Neural cell (in vitro differentiated cells): ENCODE data around the gene CCNH. TPM values are rescaled to one million over a fixed set of nuclear protein-coding genes. Genes with fewer than 3 reads are reported as not detected.

Source experiments
- H2AFZ ChIP-seq: fragments of 200-600, 300-800 bp; sonication (generic), shearing (Covaris generic); 2 replicates; pipeline ENCODE4 v1.6.0; 2014; ENCODE audit warnings: low read depth, mild to moderate bottlenecking, antibody characterized with exemption, low read length, moderate library complexity
- H3F3A ChIP-seq: fragments of 200-600 bp; shearing (Covaris generic); 2 replicates; pipeline ENCODE4 v1.6.1; 2016; ENCODE audit warnings: mild to moderate bottlenecking, moderate library complexity, mixed read lengths, antibody characterized with exemption, low read length; ENCODE audit not compliant: insufficient read depth, poor library complexity, severe bottlenecking
- H3K27ac ChIP-seq: fragments of 200-600, 300-800 bp; sonication (generic), shearing (Covaris generic); 2 replicates; pipeline ENCODE4 v1.5.1; 2014; ENCODE audit warnings: mild to moderate bottlenecking, low read length, moderate library complexity
- H3K27me3 ChIP-seq: fragments of 300-800, 200-600 bp; sonication (generic), shearing (Covaris generic); 2 replicates; pipeline ENCODE4 v1.6.0; 2014; ENCODE audit warnings: mild to moderate bottlenecking, low read depth, low read length, moderate library complexity; ENCODE audit not compliant: insufficient read depth
- H3K36me3 ChIP-seq: fragments of 300-800, 200-600 bp; sonication (generic), shearing (Covaris generic); 2 replicates; pipeline ENCODE4 v1.5.1; 2014; ENCODE audit warnings: mild to moderate bottlenecking, antibody characterized with exemption, low read length, moderate library complexity; ENCODE audit not compliant: insufficient read depth
- H3K4me2 ChIP-seq: fragments of 300-800, 200-600 bp; sonication (generic), shearing (Covaris generic); 2 replicates; pipeline ENCODE4 v1.6.0; 2014; ENCODE audit warnings: mild to moderate bottlenecking, low read length
- H3K4me3 ChIP-seq: fragments of 300-800, 200-600 bp; sonication (generic), shearing (Covaris generic); 2 replicates; pipeline ENCODE4 v1.5.1; 2014; ENCODE audit warnings: mild to moderate bottlenecking, low read length, moderate library complexity
- H3K79me2 ChIP-seq: fragments of 200-600 bp; shearing (Covaris generic); replicated peaks from 2 replicates; pipeline ENCODE4 v1.6.0; 2014; ENCODE audit warnings: mild to moderate bottlenecking, low read length, moderate library complexity; ENCODE audit not compliant: insufficient read depth
- H3K9ac ChIP-seq: fragments of 300-800, 200-600 bp; sonication (generic), shearing (Covaris generic); 2 replicates; pipeline ENCODE4 v1.6.1; 2016; ENCODE audit warnings: mild to moderate bottlenecking, low read length, mixed read lengths
- H3K9me2 ChIP-seq: fragments of 200-600 bp; shearing (Covaris generic); 2 replicates; pipeline ENCODE4 v1.6.1; 2016; ENCODE audit warnings: mild to moderate bottlenecking, low read length, mixed read lengths; ENCODE audit not compliant: insufficient read depth
- H3K9me3 ChIP-seq: fragments of 200-600, 300-800 bp; sonication (generic), shearing (Covaris generic); 2 replicates; pipeline ENCODE4 v1.6.1; 2016; ENCODE audit warnings: mild to moderate bottlenecking, mixed run types, low read length, moderate library complexity, mixed read lengths
- H4K20me1 ChIP-seq: fragments of 200-600 bp; shearing (Covaris generic); 2 replicates; pipeline ENCODE4 v1.6.1; 2016; ENCODE audit warnings: mild to moderate bottlenecking, mixed run types; ENCODE audit not compliant: insufficient read depth
- CTCF ChIP-seq: fragments of 450-650 bp; IDR thresholded peaks from 2 replicates; pipeline ENCODE4 v1.5.1; 2014; ENCODE audit warnings: antibody characterized with exemption, mild to moderate bottlenecking, moderate library complexity; ENCODE audit not compliant: poor library complexity, severe bottlenecking
- EP300 ChIP-seq: fragments of 450-650 bp; conservative IDR thresholded peaks from 2 replicates; pipeline ENCODE4 v1.6.1; 2014; ENCODE audit warnings: antibody characterized with exemption, mild to moderate bottlenecking, moderate library complexity; ENCODE audit not compliant: poor library complexity, severe bottlenecking
- EZH2 ChIP-seq: fragments of 200-600, 300-800 bp; shearing (Covaris generic), sonication (generic); IDR thresholded peaks from 2 replicates; pipeline ENCODE4 v1.6.1; 2014; ENCODE audit warnings: antibody characterized with exemption, low read length, borderline replicate concordance, mild to moderate bottlenecking; ENCODE audit not compliant: insufficient read depth, poor library complexity, severe bottlenecking
- MXI1 ChIP-seq: fragments of 450-650 bp; conservative IDR thresholded peaks from 2 replicates; pipeline ENCODE4 v1.6.1; 2014; ENCODE audit warnings: antibody characterized with exemption, mild to moderate bottlenecking; ENCODE audit not compliant: poor library complexity, severe bottlenecking
- POLR2AphosphoS5 ChIP-seq: IDR thresholded peaks from 2 replicates; pipeline ENCODE4 v1.6.1; 2012
- RAD21 ChIP-seq: fragments of 450-650 bp; conservative IDR thresholded peaks from 2 replicates; pipeline ENCODE4 v1.6.1; 2014; ENCODE audit warnings: antibody characterized with exemption, mild to moderate bottlenecking, moderate library complexity
- REST ChIP-seq: IDR thresholded peaks from 2 replicates; pipeline ENCODE4 v1.6.1; 2012; ENCODE audit warnings: borderline replicate concordance
- SMC3 ChIP-seq: fragments of 450-650 bp; conservative IDR thresholded peaks from 2 replicates; pipeline ENCODE4 v1.6.1; 2014; ENCODE audit warnings: antibody characterized with exemption, mild to moderate bottlenecking, moderate library complexity; ENCODE audit not compliant: poor library complexity
- TAF1 ChIP-seq: IDR thresholded peaks from 2 replicates; pipeline ENCODE4 v1.6.1; 2012; ENCODE audit warnings: low read depth
- polyA plus RNA-seq: library from polyadenylated mRNA; depleted of rRNA; stranded (reverse); fragments of >200 nt; gene quantifications from 2 replicates; pipeline ENCODE4 v1.2.3, GENCODE V29; 2014

The CCNH gene
- polyA plus RNA-seq, 1 donor from 2014 or later: 127 TPM

GRCh38 chr5:87453801-87454200 lies 41.1 kb upstream of the CCNH start:
- H3K9me3 ChIP-seq: no peaks in the 10 kb centered on the region
- H3K36me3 ChIP-seq: no peaks in the 10 kb centered on the region
- H3K9ac ChIP-seq: no peak overlapping the region
- no peaks in the 10 kb centered on the region for H4K20me1 ChIP-seq
- no peak for TF ChIP-seq SMC3
- TF ChIP-seq POLR2AphosphoS5: no peak
- no peak for TF ChIP-seq RAD21
- no peak overlapping the region for H3K27ac ChIP-seq
- H3K9me2 ChIP-seq: no peaks in the 10 kb centered on the region
- H3F3A ChIP-seq: no peaks in the 10 kb centered on the region
- no peak overlapping the region for H2AFZ ChIP-seq
- H3K4me3 ChIP-seq: no peak overlapping the region
- H3K79me2 ChIP-seq: no peaks in the 10 kb centered on the region
- H3K4me2 ChIP-seq: no peak overlapping the region
- H3K27me3 ChIP-seq: no peaks in the 10 kb centered on the region

- Histone ChIP-seq H3K27ac (no peak overlapping the region), H3K9me2 (no peaks in the 10 kb centered on the region)
- no peak for TF ChIP-seq EP300
- no peak for TF ChIP-seq SMC3
- TF ChIP-seq MXI1: no peak
- TF ChIP-seq EZH2: no peak
- TF ChIP-seq POLR2AphosphoS5: no peak
- no peak for TF ChIP-seq REST
- no peak for TF ChIP-seq CTCF
- no peak for TF ChIP-seq RAD21
These were observed 40.1 kb upstream of the CCNH start for GRCh38 chr5:87452837-87453236.

GRCh38 chr5:87442419-87442818 lies 29.7 kb upstream of the CCNH start:
- no peaks in the 10 kb centered on the region for H3F3A ChIP-seq
- TF ChIP-seq RAD21 (no peak), EP300 (no peak), CTCF (no peak), POLR2AphosphoS5 (no peak), EZH2 (no peak), TAF1 (no peak), MXI1 (no peak), SMC3 (no peak), REST (no peak)

More at GRCh38 chr5:87452837-87453236, 40.1 kb upstream of the CCNH start:
- no peaks in the 10 kb centered on the region for H4K20me1 ChIP-seq
- no peak overlapping the region for H3K4me3 ChIP-seq
- H3K4me2 ChIP-seq: no peak overlapping the region
- no peaks in the 10 kb centered on the region for H3K9me3 ChIP-seq
- H3K79me2 ChIP-seq: no peaks in the 10 kb centered on the region
- no peaks in the 10 kb centered on the region for H3F3A ChIP-seq
- no peaks in the 10 kb centered on the region for H3K27me3 ChIP-seq
- H2AFZ ChIP-seq: no peak overlapping the region
- H3K9ac ChIP-seq: no peak overlapping the region
- no peaks in the 10 kb centered on the region for H3K36me3 ChIP-seq

More at GRCh38 chr5:87442419-87442818, 29.7 kb upstream of the CCNH start:
- H3K4me3 ChIP-seq: no peak overlapping the region
- no peak overlapping the region for H3K9ac ChIP-seq
- no peak overlapping the region for H3K27ac ChIP-seq
- no peaks in the 10 kb centered on the region for H3K9me2 ChIP-seq
- no peaks in the 10 kb centered on the region for H3K9me3 ChIP-seq
- H3K4me2 ChIP-seq: no peak overlapping the region
- no peaks in the 10 kb centered on the region for H3K27me3 ChIP-seq
- no peaks in the 10 kb centered on the region for H3K36me3 ChIP-seq
- H4K20me1 ChIP-seq: no peaks in the 10 kb centered on the region
- H2AFZ ChIP-seq: no peak overlapping the region
- no peaks in the 10 kb centered on the region for H3K79me2 ChIP-seq
